Measurements from ENCODE around the gene TARM1.

TARM1 gene

DNA sequence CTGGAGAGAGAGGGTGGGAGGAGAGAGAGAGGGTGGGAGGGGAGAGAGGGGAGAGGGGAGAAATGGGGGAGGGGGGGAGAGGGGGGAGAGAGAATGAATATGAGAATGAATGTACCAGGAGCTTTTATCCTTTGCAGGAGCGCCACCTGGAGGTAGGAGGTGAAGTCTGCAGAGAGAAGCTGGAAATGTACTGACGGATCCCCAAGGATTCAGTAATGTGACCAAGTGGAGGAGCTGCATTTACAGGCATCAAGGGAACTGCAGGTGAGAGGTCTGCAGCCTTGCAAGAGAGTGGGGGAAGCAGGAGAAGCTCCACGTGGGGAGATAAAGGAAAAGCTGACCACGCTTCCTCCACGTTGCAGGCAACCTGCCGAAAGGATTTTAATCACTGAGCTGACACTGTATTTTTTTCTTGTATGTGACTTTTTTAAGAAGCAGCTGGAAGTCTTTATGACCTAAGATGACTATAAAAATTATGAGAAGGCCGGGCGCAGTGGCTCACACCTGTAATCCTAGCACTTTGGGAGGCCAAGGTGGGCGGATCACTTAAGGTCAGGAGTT is 51.2 kb downstream of the TARM1 start:
- DNase-seq: peak; percentile 56

DNA sequence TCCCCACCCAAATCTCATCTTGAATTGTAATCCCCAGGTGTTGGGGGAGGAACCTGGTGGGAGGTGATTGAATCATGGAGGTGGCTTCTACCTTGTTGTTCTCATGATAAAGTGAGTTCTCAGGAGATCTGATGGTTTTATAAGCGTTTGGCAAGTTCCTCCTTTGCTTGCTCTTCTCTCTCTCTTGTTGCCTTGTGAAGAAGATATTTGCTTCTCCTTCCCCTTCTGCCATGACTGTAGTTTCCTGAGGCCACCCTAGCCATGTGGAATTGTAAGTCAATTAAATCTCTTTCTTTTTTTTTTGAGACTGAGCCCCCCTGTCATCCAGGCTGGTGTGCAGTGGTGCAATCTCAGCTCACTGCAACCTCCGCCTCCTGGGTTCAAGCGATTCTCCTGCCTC is 51.9 kb downstream of the TARM1 start:
- DNase-seq: no peak

- DNase-seq: no peak
Observed at GRCh38 chr19:54026656-54027055, 54.5 kb downstream of the TARM1 start.

- DNase-seq: no peak
Observed at GRCh38 chr19:54024660-54025059, 56.5 kb downstream of the TARM1 start.

DNA sequence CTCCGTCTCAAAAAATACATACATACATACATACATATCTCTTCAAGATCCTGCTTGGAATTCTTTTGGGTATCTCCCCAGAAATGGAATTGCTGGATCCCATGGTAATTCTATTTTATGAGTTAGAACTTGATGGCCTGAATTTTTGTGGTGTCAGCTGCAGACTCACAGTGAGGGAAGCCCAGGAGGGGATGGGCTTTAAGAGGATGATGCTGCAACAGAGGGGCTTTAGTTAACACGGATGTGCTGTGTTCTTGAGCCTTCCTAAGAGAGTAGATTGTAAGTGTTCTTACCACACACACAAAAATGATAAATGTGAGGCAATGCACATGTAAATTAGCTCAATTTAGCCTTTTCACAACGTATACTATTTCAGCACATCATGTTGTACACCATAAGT is 58.0 kb downstream of the TARM1 start:
- no peak for DNase-seq

DNA sequence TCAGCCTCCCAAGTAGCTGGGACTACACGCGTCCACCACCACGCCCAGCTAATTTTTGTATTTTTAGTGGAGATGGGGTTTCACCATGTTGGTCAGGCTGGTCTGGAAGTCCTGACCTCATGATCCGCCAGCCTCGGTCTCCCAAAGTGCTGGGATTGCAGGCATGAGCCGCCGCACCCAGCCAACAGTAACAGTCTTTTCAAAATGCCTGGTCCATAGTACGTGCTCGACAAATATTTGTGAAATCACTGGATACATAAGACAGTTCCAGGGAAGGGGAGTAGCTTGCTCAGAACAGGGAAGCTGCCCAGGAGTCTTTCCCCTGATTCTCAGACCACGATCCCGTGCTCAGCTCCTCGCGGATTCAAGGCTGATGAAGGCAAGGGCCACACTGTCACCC is 59.2 kb downstream of the TARM1 start:
- DNase-seq: no peak

- no peak for DNase-seq
Observed at GRCh38 chr19:54021363-54021762, 59.8 kb downstream of the TARM1 start.

All from DMS53 (cell line).